Left ventricle myocardium superior (tissue), 1 donor: ENCODE measurements around the gene DNAL4. TPM values are rescaled to one million over a fixed set of nuclear protein-coding genes. Genes with fewer than 3 reads are reported as not detected.
A peak's percentile ranks its signal among the peaks of the same experiment; 100 is the strongest.

Source experiments
- ATAC-seq: fragments of 200-7000 bp; cut with Tn5 transposase; one replicate; pipeline ENCODE4 v1.9.1; 2020; ENCODE audit warnings: mild to moderate bottlenecking, moderate library complexity
- DNase-seq: peaks from one replicate; pipeline ENCODE4 v3.0.0-alpha.2; 2020
- intact Hi-C: fragments of 100-400 bp; cut with micrococcal nuclease; formaldehyde crosslinking; loops from one replicate; pipeline ENCODE4 v1.11.0; 2022
- total RNA-seq: library from RNA; stranded (reverse); fragmentation: NEBNext Ultra II Directional; extraction: Animal tissue kit (Norgen Biotek cat#: 25700); gene quantifications from one replicate; pipeline ENCODE4 v1.2.1, GENCODE V29; 2021
- donor health status: DM: no; HTN: yes; CAD: no; lungs with severe emphysema.

The DNAL4 gene
- total RNA-seq, 1 donor from 2014 or later: 11.6 TPM

GRCh38 chr22:38792833-38793232 lies 1.1 kb downstream of the DNAL4 start:
- DNase-seq (no peak), ATAC-seq (no peak)
- intact Hi-C loops: no loop called here

DNA sequence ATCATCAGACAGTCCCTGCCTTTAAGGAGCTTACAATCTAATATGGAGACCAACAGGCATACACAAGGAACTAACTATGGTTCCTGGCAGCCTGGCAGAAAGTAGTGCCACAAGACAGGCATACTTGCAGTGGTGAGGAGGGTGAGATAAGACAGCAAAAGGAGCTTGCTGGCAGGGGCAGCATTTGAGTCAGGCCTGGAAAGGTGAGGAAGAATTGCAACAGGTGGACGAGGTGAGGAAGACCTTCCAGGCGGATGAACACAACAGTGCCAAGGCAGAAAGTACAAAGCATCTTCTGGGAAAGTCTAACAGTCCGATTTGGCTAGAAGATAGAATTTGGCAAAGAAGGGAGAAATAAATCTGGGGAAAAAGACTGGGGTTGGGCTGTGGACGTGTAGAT lies 4.3 kb downstream of the DNAL4 start:
- intact Hi-C loops: no loop called here
- DNase-seq: no peak
- no peak for ATAC-seq

- DNase-seq: no peak
- intact Hi-C loops: no loop called here
- ATAC-seq: no peak
These were observed 5.1 kb downstream of the DNAL4 start for GRCh38 chr22:38788846-38789245.

DNA sequence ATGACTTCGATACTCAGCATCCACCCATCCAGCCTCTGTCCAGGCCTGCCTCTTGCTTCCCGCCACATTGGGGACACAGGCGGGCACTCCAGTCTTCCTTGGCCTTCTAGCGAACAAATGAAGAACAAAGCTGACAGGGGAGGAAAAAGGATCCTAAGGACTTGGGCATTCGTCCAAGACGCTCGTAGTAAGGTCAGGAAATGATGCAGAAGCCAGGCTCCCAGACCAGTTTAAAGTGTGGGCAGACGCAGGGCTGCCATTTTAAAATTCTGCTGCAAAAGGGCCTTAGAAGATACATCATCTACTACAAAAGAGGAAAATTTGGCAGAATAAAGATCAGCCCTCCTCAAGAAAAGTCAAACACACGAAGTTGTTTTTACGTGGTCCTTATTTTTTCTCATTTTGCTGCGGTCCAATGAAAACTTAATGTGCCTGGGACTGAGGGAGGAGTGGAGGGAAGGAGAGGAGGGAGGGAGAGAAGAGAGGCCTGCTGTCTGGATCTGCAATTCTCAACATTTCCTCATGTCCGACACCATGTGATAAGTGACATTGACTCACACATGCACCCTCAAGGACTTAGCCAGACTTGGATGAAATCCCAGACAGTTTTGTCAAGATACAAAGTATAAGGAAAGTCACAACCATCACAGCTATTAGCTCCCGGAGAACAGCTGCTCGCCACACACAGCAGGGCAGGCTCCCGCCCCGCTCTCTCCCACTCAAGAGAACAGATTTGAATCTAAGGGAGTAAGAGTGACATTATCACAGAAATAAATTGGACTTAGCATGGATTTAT lies 5.7 kb downstream of the DNAL4 start:
- peak; percentile 80 for ATAC-seq
- DNase-seq: peak; percentile 70

DNA sequence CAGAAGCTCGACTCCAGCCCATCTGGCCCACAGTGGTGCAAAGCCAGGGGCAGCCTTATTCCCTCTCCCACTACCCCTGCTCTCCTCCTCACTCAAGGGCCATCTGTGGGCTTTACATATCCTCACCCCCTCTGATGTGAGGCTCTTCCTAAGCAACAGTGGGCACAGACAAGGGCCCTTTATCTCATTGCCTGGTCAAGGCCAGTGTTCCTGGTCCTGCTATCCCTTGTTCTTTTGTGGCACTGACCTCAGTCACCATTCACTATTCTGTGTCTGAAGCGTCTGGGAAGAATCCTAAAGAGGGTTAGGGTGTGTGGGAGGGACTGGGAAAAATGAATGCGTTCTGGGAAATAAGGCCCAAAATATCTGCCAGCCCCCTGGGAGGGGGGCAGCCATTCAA lies 7.3 kb downstream of the DNAL4 start:
- intact Hi-C loops: no loop called here
- ATAC-seq: no peak
- no peak for DNase-seq

More for the DNA sequence above, 5.7 kb downstream of the DNAL4 start:
- intact Hi-C loops: no loop called here

DNA sequence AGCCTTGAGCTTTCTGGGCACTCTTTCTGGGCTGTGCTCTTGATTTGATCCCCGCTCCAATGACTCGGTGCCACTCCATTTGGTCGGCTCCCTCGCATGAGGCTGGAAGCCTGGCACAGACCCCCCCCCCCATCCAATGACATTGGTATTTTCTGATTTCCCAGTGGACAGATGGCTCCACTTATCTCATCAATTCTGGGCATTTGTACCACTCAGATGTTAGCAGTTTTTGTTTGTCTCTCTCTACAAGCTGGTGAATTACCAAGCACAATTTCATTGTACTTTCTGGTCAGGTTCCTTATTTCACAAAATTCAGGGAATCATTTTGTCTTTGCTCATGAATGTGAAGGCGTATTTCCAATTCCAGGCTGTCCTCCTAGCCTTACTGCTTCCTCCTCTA lies 9.1 kb downstream of the DNAL4 start:
- intact Hi-C loops: no loop called here
- DNase-seq (no peak), ATAC-seq (no peak)

DNA sequence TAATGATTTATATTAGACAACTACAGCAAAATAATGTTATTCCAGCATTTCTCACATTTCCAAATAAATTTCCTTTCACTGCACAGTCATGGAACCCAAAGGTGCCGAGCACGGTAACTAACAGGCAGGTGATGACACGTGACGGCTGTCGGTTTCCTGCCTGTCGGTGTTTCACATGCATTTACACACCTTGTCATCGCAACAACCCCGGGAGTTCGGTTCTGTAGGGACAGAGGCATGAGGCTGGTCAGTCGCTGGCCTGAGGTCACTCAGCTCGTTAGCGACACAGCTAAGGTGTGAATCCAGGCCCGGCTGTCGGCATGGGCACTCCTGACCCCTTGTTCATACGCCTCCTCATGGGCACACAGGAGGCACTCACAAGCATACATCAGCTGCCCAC lies 9.9 kb downstream of the DNAL4 start:
- ATAC-seq: no peak
- no peak for DNase-seq
- intact Hi-C loops: no loop called here

DNA sequence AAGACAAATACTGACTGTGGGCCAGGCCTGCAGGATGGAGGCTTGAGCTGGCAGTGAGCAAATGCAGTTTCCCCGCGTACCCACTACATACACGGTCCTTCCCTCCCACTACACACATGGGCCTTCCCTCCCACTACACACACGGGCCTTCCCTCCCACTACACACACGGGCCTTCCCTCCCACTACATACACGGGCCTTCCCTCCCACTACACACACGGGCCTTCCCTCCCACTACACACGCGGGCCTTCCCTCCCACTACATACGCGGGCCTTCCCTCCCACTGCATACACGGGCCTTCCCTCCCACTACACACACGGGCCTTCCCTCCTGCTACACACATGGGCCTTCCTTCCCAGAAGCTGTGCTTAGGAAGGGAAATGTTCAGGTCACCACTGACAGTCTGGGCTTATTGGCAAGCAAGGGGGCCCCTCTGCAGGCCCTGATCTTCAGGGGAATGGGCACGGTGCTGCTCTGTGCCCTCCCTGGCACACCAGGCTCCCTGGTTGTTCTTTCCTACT lies 10.8 kb downstream of the DNAL4 start:
- intact Hi-C loops: no loop called here
- ATAC-seq (no peak), DNase-seq (no peak)

GRCh38 chr22:38782402-38783094 lies 11.4 kb downstream of the DNAL4 start:
- no peak for DNase-seq
- ATAC-seq: no peak
- intact Hi-C loops: no loop called here

GRCh38 chr22:38781033-38781432 lies 12.9 kb downstream of the DNAL4 start:
- intact Hi-C loops: no loop called here
- DNase-seq (peak; percentile 89), ATAC-seq (peak; percentile 70)

DNA sequence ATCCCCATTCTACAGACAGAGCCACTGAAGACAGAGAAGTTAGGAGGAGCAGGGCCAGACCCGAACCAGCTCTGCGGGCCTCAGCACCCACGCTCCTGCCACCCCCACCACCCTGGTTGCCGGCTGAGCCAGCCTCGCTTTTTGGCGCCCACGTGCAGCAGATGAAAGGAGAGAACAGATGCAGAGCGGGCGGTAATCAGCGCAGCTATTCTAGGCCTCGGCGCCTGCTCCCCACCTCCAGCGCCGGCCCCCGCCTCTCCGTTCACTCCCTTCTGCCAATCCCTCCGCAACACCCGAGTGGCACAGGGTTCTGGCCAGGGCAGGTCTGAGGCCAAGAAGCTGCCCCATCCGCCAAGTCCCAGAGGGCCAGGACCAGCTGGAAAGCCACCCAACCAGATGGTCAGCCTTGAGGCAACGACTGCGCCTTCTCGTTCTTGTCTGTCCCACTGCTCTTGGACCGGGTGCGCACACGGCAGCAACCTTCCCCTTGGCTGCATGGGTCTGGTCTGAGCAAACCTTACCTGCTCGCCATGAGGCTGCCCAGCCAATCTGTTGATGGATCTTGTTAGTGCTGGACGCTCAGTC lies 16.8 kb downstream of the DNAL4 start:
- intact Hi-C loops: no loop called here
- ATAC-seq (peak; percentile 34), DNase-seq (peak; percentile 56)

- ATAC-seq (no peak), DNase-seq (no peak)
- intact Hi-C loops: no loop called here
These were observed 17.9 kb downstream of the DNAL4 start for GRCh38 chr22:38776086-38776485.

GRCh38 chr22:38775656-38776055 lies 18.3 kb downstream of the DNAL4 start:
- intact Hi-C loops: no loop called here
- ATAC-seq (no peak), DNase-seq (no peak)

GRCh38 chr22:38774496-38775166 lies 19.3 kb downstream of the DNAL4 start:
- intact Hi-C loops: no loop called here
- DNase-seq (no peak), ATAC-seq (no peak)

DNA sequence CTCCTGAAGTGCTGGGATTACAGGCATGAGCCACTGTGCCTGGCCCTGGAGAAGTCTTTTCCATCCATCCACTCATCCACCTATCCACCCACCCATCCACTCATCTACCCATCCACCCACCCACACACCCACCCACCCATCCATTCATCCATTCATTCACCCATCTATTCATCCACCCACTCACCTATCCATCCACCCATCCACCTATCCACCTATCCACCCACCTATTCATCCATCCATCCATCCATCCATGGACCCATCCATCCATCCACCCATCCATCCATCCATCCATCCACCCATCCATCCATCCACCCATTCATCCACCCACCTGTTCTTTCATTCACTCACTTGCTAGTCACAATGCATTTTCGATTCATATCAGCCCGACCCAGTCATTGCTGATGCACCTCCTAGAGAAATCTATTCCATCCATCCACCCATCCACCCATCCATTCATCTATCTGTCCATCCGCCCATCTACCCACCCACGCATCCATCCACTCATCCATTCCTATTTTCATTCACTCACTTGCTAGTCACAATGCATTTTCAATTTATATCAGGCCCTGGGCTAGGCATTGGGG lies 20.5 kb downstream of the DNAL4 start:
- no peak for DNase-seq
- no peak for ATAC-seq
- intact Hi-C loops: no loop called here

DNA sequence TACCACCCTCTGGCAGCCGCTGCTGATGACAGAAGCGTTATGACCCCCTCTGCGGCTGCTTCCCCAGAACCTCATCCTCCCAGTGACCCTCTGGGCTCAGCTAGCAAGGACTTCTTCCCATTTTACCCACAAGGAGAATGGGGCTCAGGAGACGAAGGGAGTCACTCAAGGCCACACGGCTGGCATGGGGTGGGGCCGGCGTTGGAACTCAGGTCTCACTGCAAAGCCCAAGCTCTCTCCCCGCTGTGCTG lies 21.4 kb downstream of the DNAL4 start:
- intact Hi-C loops: no loop called here
- no peak for DNase-seq
- no peak for ATAC-seq

DNA sequence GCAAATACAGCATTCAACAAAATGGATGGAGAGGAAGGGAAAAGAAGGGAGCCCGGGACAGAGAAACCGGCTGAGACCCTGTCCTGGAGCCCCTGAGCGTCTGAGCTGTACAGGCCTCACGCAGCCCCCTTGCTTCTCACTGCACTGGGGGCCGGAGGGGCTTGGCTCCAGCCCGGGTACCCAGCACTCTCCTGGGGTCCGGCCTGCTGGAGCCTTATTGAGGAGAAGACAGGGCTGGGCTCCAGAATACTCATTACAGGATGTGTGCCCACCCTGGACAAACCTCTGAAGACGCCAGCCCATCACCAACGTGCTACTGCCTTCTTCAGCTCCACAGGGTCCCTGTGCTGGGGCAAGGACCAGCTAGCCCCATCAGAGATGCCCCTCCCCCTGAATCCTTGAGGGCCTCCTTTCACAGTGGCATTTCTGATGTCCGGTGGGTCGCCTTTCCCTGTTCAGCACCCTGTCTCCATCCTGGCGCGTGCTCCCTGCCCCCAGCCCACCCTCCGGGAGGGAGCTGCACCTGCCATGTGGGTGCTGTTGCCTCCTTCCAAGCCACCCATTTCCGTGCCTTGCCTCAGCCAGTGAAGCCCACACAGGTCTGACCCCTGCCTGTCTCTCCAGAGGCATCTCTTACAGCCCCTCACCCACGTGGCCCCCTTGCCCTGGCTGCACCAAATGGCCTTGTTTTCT lies 23.5 kb downstream of the DNAL4 start:
- intact Hi-C loops: no loop called here
- no peak for ATAC-seq
- no peak for DNase-seq

GRCh38 chr22:38768036-38768435 lies 25.9 kb downstream of the DNAL4 start:
- ATAC-seq (no peak), DNase-seq (no peak)
- intact Hi-C loops: no loop called here

- intact Hi-C loops: no loop called here
- no peak for ATAC-seq
- DNase-seq: no peak
These were observed 26.6 kb downstream of the DNAL4 start for GRCh38 chr22:38767313-38767712.
